CD14-positive monocyte (primary cell): ENCODE measurements around the gene CHKA. TPM values are rescaled to one million over a fixed set of nuclear protein-coding genes. Genes with fewer than 3 reads are reported as not detected.

Experiments
- DNase-seq, 3 donors: peaks; one replicate each; pipeline ENCODE4 v3.0.0-alpha.2; 2011 to 2022
- H2AFZ ChIP-seq: 2 replicates; pipeline ENCODE4 v1.6.0; 2012; ENCODE audit warnings: mild to moderate bottlenecking, low read depth, low read length, inconsistent platforms; ENCODE audit not compliant: insufficient read depth, poor library complexity, severe bottlenecking
- H3K27ac ChIP-seq, 2 donors: 1 replicate in 1 of 2; 2 replicates in 1 of 2; pipeline ENCODE4 v1.5.1; 2012 to 2013; ENCODE audit warnings: low read length in 2 of 2, control low read depth in 1 of 2, inconsistent platforms in 1 of 2, low read depth in 1 of 2, mild to moderate bottlenecking in 1 of 2
- H3K27me3 ChIP-seq, 2 donors: one replicate each; pipeline versions ENCODE4 v1.6.0 to v1.6.1; 2011 to 2013; ENCODE audit warnings: low read length in 2 of 2; ENCODE audit not compliant: control insufficient read depth in 2 of 2, insufficient read depth in 2 of 2
- H3K36me3 ChIP-seq, 2 donors: replicated peaks in 1 of 2; 1 replicate in 1 of 2; 2 replicates in 1 of 2; pipeline versions ENCODE4 v1.5.1 to v1.6.1; 2012 to 2013; ENCODE audit warnings: low read length in 2 of 2, control low read depth in 1 of 2, inconsistent platforms in 1 of 2, mild to moderate bottlenecking in 1 of 2; ENCODE audit not compliant: insufficient read depth in 2 of 2, control insufficient read depth in 1 of 2
- H3K4me1 ChIP-seq, 2 donors: 1 replicate in 1 of 2; 2 replicates in 1 of 2; pipeline versions ENCODE4 v1.5.1 to v1.6.1; 2012 to 2013; ENCODE audit warnings: low read length in 2 of 2, control low read depth in 1 of 2, inconsistent platforms in 1 of 2, mild to moderate bottlenecking in 1 of 2, moderate library complexity in 1 of 2; ENCODE audit not compliant: insufficient read depth in 2 of 2, control insufficient read depth in 1 of 2
- H3K4me2 ChIP-seq: replicated peaks from 2 replicates; pipeline ENCODE3; 2012; ENCODE audit warnings: low read length, moderate library complexity, mild to moderate bottlenecking; ENCODE audit not compliant: poor library complexity, severe bottlenecking; ENCODE audit errors: extremely low read depth
- H3K4me3 ChIP-seq, 3 experiments: fragments of 200-600 bp in 1 of 3; sonication (generic) in 1 of 3; replicated peaks in 1 of 3; 1 replicate in 2 of 3; 2 replicates in 1 of 3; pipeline ENCODE4 v1.5.1; 2011 to 2013; ENCODE audit warnings: low read length in 3 of 3, mild to moderate bottlenecking in 3 of 3, control low read depth in 2 of 3, low read depth in 2 of 3, inconsistent platforms in 1 of 3, moderate library complexity in 1 of 3
- H3K79me2 ChIP-seq: 2 replicates; pipeline ENCODE4 v1.6.0; 2012; ENCODE audit warnings: mild to moderate bottlenecking, control low read depth, inconsistent platforms, low read length, moderate library complexity; ENCODE audit not compliant: insufficient read depth
- H3K9ac ChIP-seq: 2 replicates; pipeline ENCODE4 v1.6.0; 2017; ENCODE audit warnings: low read length, mild to moderate bottlenecking; ENCODE audit not compliant: insufficient read depth, poor library complexity, severe bottlenecking
- H3K9me3 ChIP-seq, 2 donors: replicated peaks in 1 of 2; 1 replicate in 1 of 2; 2 replicates in 1 of 2; pipeline versions ENCODE4 v1.5.1 to v1.6.1; 2012 to 2013; ENCODE audit warnings: low read length in 2 of 2, control low read depth in 1 of 2; ENCODE audit not compliant: control insufficient read depth in 1 of 2, insufficient read depth in 1 of 2
- H4K20me1 ChIP-seq: 2 replicates; pipeline ENCODE4 v1.6.0; 2012; ENCODE audit warnings: mild to moderate bottlenecking, low read length, control low read depth, moderate library complexity; ENCODE audit not compliant: insufficient read depth
- H3K27ac Mint-ChIP-seq, 7 donors: one replicate each; pipeline ENCODE4 v1.8.0; 2020; ENCODE audit warnings: mild to moderate bottlenecking in 7 of 7, mixed read lengths in 7 of 7, moderate library complexity in 6 of 7, inconsistent platforms in 2 of 7
- H3K27me3 Mint-ChIP-seq, 3 donors: one replicate each; pipeline ENCODE4 v1.8.0; 2021 to 2022; ENCODE audit warnings: low read depth in 3 of 3, mild to moderate bottlenecking in 3 of 3, mixed read lengths in 3 of 3, moderate library complexity in 3 of 3, inconsistent platforms in 1 of 3
- H3K36me3 Mint-ChIP-seq, 2 donors: one replicate each; pipeline ENCODE4 v1.8.0; 2020; ENCODE audit warnings: mixed read lengths in 2 of 2, inconsistent platforms in 1 of 2, mild to moderate bottlenecking in 1 of 2
- H3K4me1 Mint-ChIP-seq: one replicate; pipeline ENCODE4 v1.8.0; 2020; ENCODE audit warnings: mild to moderate bottlenecking, mixed read lengths
- H3K4me3 Mint-ChIP-seq, 2 donors: one replicate each; pipeline ENCODE4 v1.8.0; 2020; ENCODE audit warnings: mild to moderate bottlenecking in 2 of 2, mixed read lengths in 2 of 2, moderate library complexity in 1 of 2
- H3K9me3 Mint-ChIP-seq, 7 donors: one replicate each; pipeline ENCODE4 v1.8.0; 2020 to 2022; ENCODE audit warnings: mixed read lengths in 7 of 7, mild to moderate bottlenecking in 6 of 7, moderate library complexity in 6 of 7, inconsistent platforms in 2 of 7
- CTCF ChIP-seq: fragments of 200-600 bp; IDR thresholded peaks from one replicate; pipeline ENCODE4 v1.8.0; 2022; ENCODE audit warnings: antibody characterized with exemption, mild to moderate bottlenecking
- WGBS: methylation state at CpG from one replicate; pipeline ENCODE4 v1.1.5; 2013; ENCODE audit warnings: missing lambda C conversion rate; ENCODE audit not compliant: insufficient coverage; 5-methylcytosine and 5-hydroxymethylcytosine counted together
- intact Hi-C, 2 donors: fragments of 100-400 bp; cut with micrococcal nuclease; formaldehyde crosslinking; loops; one replicate each; pipeline versions ENCODE4 v1.15.0 to v1.15.1; 2023
- polyA plus RNA-seq, 3 donors: library from polyadenylated mRNA; depleted of rRNA in 1 of 3; unstranded in 2 of 3; stranded (reverse) in 1 of 3; fragments of 300-500 nt in 2 of 3; fragments of >200 nt in 1 of 3; fragmentation: Illumina TruSeq in 2 of 3; gene quantifications; 1 replicate in 2 of 3; 2 replicates in 1 of 3; pipeline ENCODE4 v1.2.3, GENCODE V29; 2012 to 2021

The CHKA gene
- polyA plus RNA-seq, 3 donors = 2.8 to 20.9 (median 5.7) TPM

- Mint-ChIP-seq H3K36me3 (peaks cover 14 to 27% of the 10 kb centered on the region in 2 donors), H3K4me1 (peaks cover 54% of the 10 kb centered on the region), H3K9me3 (no peaks in the 10 kb centered on the region), H3K27ac (peak overlapping the region in 3 of 7 donors; percentile 46 to 54 (median 52)), H3K4me3 (no peak overlapping the region), H3K27me3 (peaks cover 0 to 3% (median 1%) of the 10 kb centered on the region in 3 donors)
- no peak overlapping the region for H2AFZ ChIP-seq
- no peaks in the 10 kb centered on the region for H3K9me3 ChIP-seq
- H3K4me2 ChIP-seq = no peak overlapping the region
- peaks cover 49 to 58% of the 10 kb centered on the region in 2 donors for H3K4me1 ChIP-seq
- peaks cover 40% of the 10 kb centered on the region for H3K79me2 ChIP-seq
- no peak for TF ChIP-seq CTCF
- peak overlapping the region in 1 of 2 donors; percentile 32 for H3K27ac ChIP-seq
- DNase-seq = no peak
- H3K4me3 ChIP-seq = no peak overlapping the region
- intact Hi-C loops = no loop called here
- no peaks in the 10 kb centered on the region for H4K20me1 ChIP-seq
- WGBS = 98% methylated on average over 26 of the region's 29 CpGs
- H3K27me3 ChIP-seq = no peaks in the 10 kb centered on the region
- peaks cover 14 to 20% of the 10 kb centered on the region in 2 donors for H3K36me3 ChIP-seq
- H3K9ac ChIP-seq = no peak overlapping the region
Measured at GRCh38 chr11:68032997-68033707, 88.0 kb downstream of the CHKA start.

- Mint-ChIP-seq H3K9me3 (no peaks in the 10 kb centered on the region), H3K4me1 (peaks cover 45% of the 10 kb centered on the region), H3K27ac (peak overlapping the region in 1 of 7 donors; percentile 19), H3K36me3 (peaks cover 21 to 38% of the 10 kb centered on the region in 2 donors), H3K27me3 (peaks cover 0 to 3% (median 1%) of the 10 kb centered on the region in 3 donors), H3K4me3 (no peak overlapping the region)
- intact Hi-C loops = no loop called here
- Histone ChIP-seq H3K4me3 (no peak overlapping the region), H3K27ac (no peak overlapping the region), H3K4me2 (no peak overlapping the region), H3K9me3 (no peaks in the 10 kb centered on the region), H4K20me1 (no peaks in the 10 kb centered on the region), H3K79me2 (peaks cover 31% of the 10 kb centered on the region), H3K4me1 (peaks cover 37 to 47% of the 10 kb centered on the region in 2 donors), H2AFZ (no peak overlapping the region), H3K9ac (no peak overlapping the region), H3K36me3 (peaks cover 25 to 32% of the 10 kb centered on the region in 2 donors), H3K27me3 (no peaks in the 10 kb centered on the region)
- DNase-seq = no peak
- no peak for TF ChIP-seq CTCF
- 94% methylated on average over 4 of the region's 9 CpGs for WGBS
Measured at GRCh38 chr11:68032003-68032402, 89.2 kb downstream of the CHKA start.
